ENCODE measurements around the gene DNAJC12. TPM values are rescaled to one million over a fixed set of nuclear protein-coding genes. Genes with fewer than 3 reads are reported as not detected.
"Not testable (repeated sequence)": the region's sequence is repeated elsewhere in the genome, so short reads cannot be mapped to it uniquely, and the experiment has no call there.

The DNAJC12 gene
- total RNA-seq (2012; rRNA removed): 4.3 and 4.6 TPM in 2 replicates

GRCh38 chr10:67837541-67838314, at the start of gene DNAJC12:
Gene DNAJC12 (minus strand): TSS chr10:67838188. CDS start chr10:67838011, 177 bp downstream.
- Histone ChIP-seq H3K4me3 (ENCODE audit: low read length) (peak within 1 kb of the TSS; percentile 50), H3K9me3 (replicated peaks; ENCODE audit: low read length) (no peaks in the 10 kb centered on the region), H3K9ac (ENCODE audit: low read depth, low read length) (peak within 1 kb of the TSS; percentile 11), H3K4me2 (ENCODE audit: low read length) (peak within 1 kb of the TSS; percentile 56), H3K4me1 (ENCODE audit: control insufficient read depth, insufficient read depth, low read length) (no peaks in the 10 kb centered on the region), H3K27me3 (ENCODE audit: control insufficient read depth, insufficient read depth, low read length) (no peaks in the 10 kb centered on the region), H3K36me3 (ENCODE audit: insufficient read depth, low read length) (no peaks in the 10 kb centered on the region)

GRCh38 chr10:67884842-67885670, 47.1 kb upstream of the DNAJC12 start:
- Histone ChIP-seq H3K9ac (ENCODE audit: low read depth, low read length) (peak overlapping the region; percentile 95), H3K4me3 (ENCODE audit: low read length) (peak overlapping the region; percentile 71), H3K27me3 (ENCODE audit: control insufficient read depth, insufficient read depth, low read length) (no peaks in the 10 kb centered on the region)

GRCh38 chr10:67884313-67884841, 46.4 kb upstream of the DNAJC12 start, which contains the start of gene SIRT1:
Gene SIRT1 (plus strand): TSS chr10:67884656. CDS start chr10:67884722, 66 bp downstream.
- peak within 1 kb of the TSS; percentile 86 for H3K4me2 ChIP-seq (ENCODE audit: low read length)
- peaks cover 24% of the 10 kb centered on the region for H3K36me3 ChIP-seq (ENCODE audit: insufficient read depth, low read length)
- H3K4me1 ChIP-seq (ENCODE audit: control insufficient read depth, insufficient read depth, low read length): peaks cover 9% of the 10 kb centered on the region
- peak within 1 kb of the TSS; percentile 95 for H3K9ac ChIP-seq (ENCODE audit: low read depth, low read length)
- peak within 1 kb of the TSS; percentile 71 for H3K4me3 ChIP-seq (ENCODE audit: low read length)
- no peaks in the 10 kb centered on the region for H3K27me3 ChIP-seq (ENCODE audit: control insufficient read depth, insufficient read depth, low read length)
- no peaks in the 10 kb centered on the region for H3K9me3 ChIP-seq (replicated peaks; ENCODE audit: low read length)

More at GRCh38 chr10:67884842-67885670, 47.1 kb upstream of the DNAJC12 start:
- Histone ChIP-seq H3K9me3 (replicated peaks; ENCODE audit: low read length) (no peaks in the 10 kb centered on the region), H3K4me1 (ENCODE audit: control insufficient read depth, insufficient read depth, low read length) (peaks cover 9% of the 10 kb centered on the region), H3K36me3 (ENCODE audit: insufficient read depth, low read length) (peaks cover 30% of the 10 kb centered on the region), H3K4me2 (ENCODE audit: low read length) (peak overlapping the region; percentile 86)

DNA sequence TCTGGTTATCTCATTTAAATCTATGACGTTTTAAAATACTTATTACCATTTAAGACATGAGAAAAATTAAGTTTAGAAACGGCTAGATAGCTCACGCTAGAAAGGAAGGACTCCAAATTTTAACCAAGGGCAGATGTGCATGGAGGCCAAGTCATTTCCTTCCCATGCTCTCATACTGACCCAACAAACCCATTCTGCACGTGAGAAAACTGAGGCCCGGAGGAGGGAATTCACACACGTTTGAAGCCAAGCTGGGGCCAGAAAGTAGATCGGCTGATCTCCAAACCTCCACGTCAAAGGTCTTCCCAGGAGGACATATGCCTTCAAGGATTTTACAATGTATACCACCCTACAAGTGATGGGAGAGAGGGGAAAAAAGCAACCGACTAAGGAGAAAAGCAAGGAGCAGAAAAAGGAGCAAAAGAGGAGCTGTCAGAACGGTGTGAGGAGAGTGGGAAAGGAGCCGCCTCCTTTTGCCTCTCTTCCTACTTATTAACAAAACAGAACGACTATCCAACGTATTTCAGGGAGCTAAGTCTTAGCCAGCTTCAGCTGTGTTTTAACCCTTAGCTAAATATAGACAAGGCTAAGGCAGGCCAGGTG, 45.8 kb upstream of the DNAJC12 start:
- H3K9me3 ChIP-seq (replicated peaks; ENCODE audit: low read length): no peaks in the 10 kb centered on the region
- peak overlapping the region; percentile 71 for H3K4me3 ChIP-seq (ENCODE audit: low read length)
- H3K27me3 ChIP-seq (ENCODE audit: control insufficient read depth, insufficient read depth, low read length): no peaks in the 10 kb centered on the region
- H3K4me2 ChIP-seq (ENCODE audit: low read length): peak overlapping the region; percentile 86
- peak overlapping the region; percentile 95 for H3K9ac ChIP-seq (ENCODE audit: low read depth, low read length)
- peaks cover 9% of the 10 kb centered on the region for H3K4me1 ChIP-seq (ENCODE audit: control insufficient read depth, insufficient read depth, low read length)
- peaks cover 18% of the 10 kb centered on the region for H3K36me3 ChIP-seq (ENCODE audit: insufficient read depth, low read length)

GRCh38 chr10:67878133-67878532, 40.1 kb upstream of the DNAJC12 start:
- no peak overlapping the region for H3K9ac ChIP-seq (ENCODE audit: low read depth, low read length)
- H3K4me3 ChIP-seq (ENCODE audit: low read length): no peak overlapping the region
- H3K27me3 ChIP-seq (ENCODE audit: control insufficient read depth, insufficient read depth, low read length): peaks cover 4% of the 10 kb centered on the region
- no peaks in the 10 kb centered on the region for H3K36me3 ChIP-seq (ENCODE audit: insufficient read depth, low read length)
- H3K9me3 ChIP-seq (replicated peaks; ENCODE audit: low read length): no peaks in the 10 kb centered on the region
- no peaks in the 10 kb centered on the region for H3K4me1 ChIP-seq (ENCODE audit: control insufficient read depth, insufficient read depth, low read length)
- H3K4me2 ChIP-seq (ENCODE audit: low read length): no peak overlapping the region

DNA sequence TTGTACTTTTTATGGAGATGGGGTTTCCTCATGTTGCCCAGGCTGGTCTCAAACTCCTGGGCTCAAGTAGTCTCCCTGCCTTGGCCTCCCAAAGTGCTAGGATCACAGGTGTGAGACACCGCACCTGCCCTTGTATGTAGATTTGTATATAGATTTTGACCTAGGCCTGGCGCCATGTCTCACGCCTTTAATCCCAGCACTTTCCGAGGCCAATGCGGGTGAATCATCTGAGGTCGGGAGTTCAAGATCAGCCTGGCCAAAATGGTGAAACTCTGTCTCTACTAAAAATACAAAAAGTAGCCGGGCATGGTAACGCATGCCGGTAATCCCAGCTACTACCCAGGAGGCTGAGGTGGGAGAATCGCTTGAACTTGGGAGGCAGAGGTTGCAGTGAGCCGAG, 39.4 kb upstream of the DNAJC12 start:
- not testable (repeated sequence) for H3K9me3 ChIP-seq (replicated peaks; ENCODE audit: low read length); H3K36me3 ChIP-seq (ENCODE audit: insufficient read depth, low read length); H3K4me3 ChIP-seq (ENCODE audit: low read length); H3K4me2 ChIP-seq (ENCODE audit: low read length); H3K4me1 ChIP-seq (ENCODE audit: control insufficient read depth, insufficient read depth, low read length); H3K27me3 ChIP-seq (ENCODE audit: control insufficient read depth, insufficient read depth, low read length); H3K9ac ChIP-seq (ENCODE audit: low read depth, low read length)

GRCh38 chr10:67875340-67876238, 37.6 kb upstream of the DNAJC12 start:
- Histone ChIP-seq H3K4me2 (ENCODE audit: low read length) (no peak overlapping the region), H3K9me3 (replicated peaks; ENCODE audit: low read length) (no peaks in the 10 kb centered on the region), H3K9ac (ENCODE audit: low read depth, low read length) (no peak overlapping the region), H3K27me3 (ENCODE audit: control insufficient read depth, insufficient read depth, low read length) (peaks cover 4% of the 10 kb centered on the region), H3K36me3 (ENCODE audit: insufficient read depth, low read length) (no peaks in the 10 kb centered on the region), H3K4me3 (ENCODE audit: low read length) (no peak overlapping the region), H3K4me1 (ENCODE audit: control insufficient read depth, insufficient read depth, low read length) (no peaks in the 10 kb centered on the region)

- no peaks in the 10 kb centered on the region for H3K27me3 ChIP-seq (ENCODE audit: control insufficient read depth, insufficient read depth, low read length)
Measured at GRCh38 chr10:67869996-67870395, 32.0 kb upstream of the DNAJC12 start.

DNA sequence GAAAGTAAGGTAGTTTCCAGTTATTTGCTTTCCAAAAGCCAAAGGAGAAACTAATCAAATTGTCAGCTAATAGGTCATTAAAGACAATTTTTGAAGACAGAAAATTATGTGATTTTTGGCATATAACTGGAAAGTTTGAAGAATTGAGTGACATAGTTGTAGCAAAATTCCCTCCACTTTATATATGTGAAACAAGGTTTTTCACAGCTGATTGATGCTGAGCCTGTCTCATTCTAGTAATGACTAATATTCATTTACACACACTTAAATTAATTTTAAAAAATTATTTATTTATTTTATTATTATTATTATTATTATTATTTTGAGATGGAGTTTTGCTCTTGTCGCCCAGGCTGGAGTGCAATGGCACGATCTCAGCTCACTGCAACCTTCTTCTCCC, 30.1 kb upstream of the DNAJC12 start:
- Histone ChIP-seq H3K36me3 (ENCODE audit: insufficient read depth, low read length) (no peaks in the 10 kb centered on the region), H3K9me3 (replicated peaks; ENCODE audit: low read length) (no peaks in the 10 kb centered on the region), H3K4me2 (ENCODE audit: low read length) (no peak overlapping the region), H3K9ac (ENCODE audit: low read depth, low read length) (no peak overlapping the region), H3K4me3 (ENCODE audit: low read length) (no peak overlapping the region), H3K27me3 (ENCODE audit: control insufficient read depth, insufficient read depth, low read length) (no peaks in the 10 kb centered on the region), H3K4me1 (ENCODE audit: control insufficient read depth, insufficient read depth, low read length) (no peaks in the 10 kb centered on the region)

More at GRCh38 chr10:67869996-67870395, 32.0 kb upstream of the DNAJC12 start:
- Histone ChIP-seq H3K36me3 (ENCODE audit: insufficient read depth, low read length) (no peaks in the 10 kb centered on the region), H3K9ac (ENCODE audit: low read depth, low read length) (no peak overlapping the region), H3K4me3 (ENCODE audit: low read length) (no peak overlapping the region), H3K4me1 (ENCODE audit: control insufficient read depth, insufficient read depth, low read length) (no peaks in the 10 kb centered on the region), H3K9me3 (replicated peaks; ENCODE audit: low read length) (no peaks in the 10 kb centered on the region), H3K4me2 (ENCODE audit: low read length) (no peak overlapping the region)

GRCh38 chr10:67864607-67865371, 26.8 kb upstream of the DNAJC12 start:
- H3K4me3 ChIP-seq (ENCODE audit: low read length): no peak overlapping the region
- H3K4me2 ChIP-seq (ENCODE audit: low read length): no peak overlapping the region
- H3K4me1 ChIP-seq (ENCODE audit: control insufficient read depth, insufficient read depth, low read length): no peaks in the 10 kb centered on the region
- no peaks in the 10 kb centered on the region for H3K27me3 ChIP-seq (ENCODE audit: control insufficient read depth, insufficient read depth, low read length)
- H3K9ac ChIP-seq (ENCODE audit: low read depth, low read length): no peak overlapping the region
- no peaks in the 10 kb centered on the region for H3K36me3 ChIP-seq (ENCODE audit: insufficient read depth, low read length)
- H3K9me3 ChIP-seq (replicated peaks; ENCODE audit: low read length): no peaks in the 10 kb centered on the region
